C4-2B (cell line): Measurements from ENCODE around the gene RBMS3.

Experiments used
- ZFX ChIP-seq: fragments of 450-650 bp; IDR thresholded peaks from 2 replicates; pipeline ENCODE4 v1.6.1; 2017
- TF ChIP-seq, protein P1 (sequence below): fragments of 450-650 bp; conservative IDR thresholded peaks from 2 replicates; pipeline ENCODE4 v1.5.1; 2017; ENCODE audit warnings: mild to moderate bottlenecking

DNA sequence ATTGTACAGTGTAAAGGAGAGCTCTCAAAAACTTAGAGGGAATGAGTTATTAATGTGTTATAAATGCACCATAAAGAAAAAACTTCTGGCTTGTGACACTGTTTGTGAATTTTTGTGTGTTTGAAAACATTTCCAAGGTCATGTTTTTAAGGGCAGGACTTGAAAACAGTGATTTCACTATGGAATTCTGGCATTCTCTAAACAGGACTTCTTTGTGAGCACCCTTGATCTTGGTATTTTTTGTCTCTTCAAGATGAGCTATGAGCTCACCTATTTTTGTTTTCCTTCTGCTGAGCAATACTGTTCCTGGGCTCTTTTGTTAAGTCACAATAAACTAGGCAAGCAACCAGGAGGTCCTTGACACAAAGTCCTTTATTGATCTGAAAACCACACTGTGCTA, 284.4 kb downstream of the RBMS3 start:
- TF ChIP-seq, protein P1, sequence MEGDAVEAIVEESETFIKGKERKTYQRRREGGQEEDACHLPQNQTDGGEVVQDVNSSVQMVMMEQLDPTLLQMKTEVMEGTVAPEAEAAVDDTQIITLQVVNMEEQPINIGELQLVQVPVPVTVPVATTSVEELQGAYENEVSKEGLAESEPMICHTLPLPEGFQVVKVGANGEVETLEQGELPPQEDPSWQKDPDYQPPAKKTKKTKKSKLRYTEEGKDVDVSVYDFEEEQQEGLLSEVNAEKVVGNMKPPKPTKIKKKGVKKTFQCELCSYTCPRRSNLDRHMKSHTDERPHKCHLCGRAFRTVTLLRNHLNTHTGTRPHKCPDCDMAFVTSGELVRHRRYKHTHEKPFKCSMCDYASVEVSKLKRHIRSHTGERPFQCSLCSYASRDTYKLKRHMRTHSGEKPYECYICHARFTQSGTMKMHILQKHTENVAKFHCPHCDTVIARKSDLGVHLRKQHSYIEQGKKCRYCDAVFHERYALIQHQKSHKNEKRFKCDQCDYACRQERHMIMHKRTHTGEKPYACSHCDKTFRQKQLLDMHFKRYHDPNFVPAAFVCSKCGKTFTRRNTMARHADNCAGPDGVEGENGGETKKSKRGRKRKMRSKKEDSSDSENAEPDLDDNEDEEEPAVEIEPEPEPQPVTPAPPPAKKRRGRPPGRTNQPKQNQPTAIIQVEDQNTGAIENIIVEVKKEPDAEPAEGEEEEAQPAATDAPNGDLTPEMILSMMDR = no peak
- no peak for TF ChIP-seq ZFX
